Testis (tissue), 3 donors: ENCODE results near the gene ABL1. TPM values are rescaled to one million over a fixed set of nuclear protein-coding genes. Genes with fewer than 3 reads are reported as not detected.

Source experiments
- DNase-seq: peaks from one replicate; pipeline ENCODE4 v3.0.0-alpha.2; 2019
- H3K27ac ChIP-seq, 2 donors: fragments of 200-600 bp; sonication (generic); one replicate each; pipeline ENCODE4 v1.5.1; 2019
- H3K27me3 ChIP-seq: fragments of 200-600 bp; sonication (generic); one replicate; pipeline ENCODE4 v1.5.1; 2019
- H3K36me3 ChIP-seq: fragments of 200-600 bp; sonication (generic); one replicate; pipeline ENCODE4 v1.5.1; 2017; ENCODE audit warnings: low read depth; ENCODE audit errors: missing control alignments
- H3K4me1 ChIP-seq: fragments of 200-600 bp; sonication (generic); one replicate; pipeline ENCODE4 v1.5.1; 2019
- H3K4me3 ChIP-seq, 2 donors: fragments of 200-600 bp; sonication (generic); one replicate each; pipeline ENCODE4 v1.5.1; 2017 to 2019
- H3K9me3 ChIP-seq: fragments of 200-600 bp; sonication (generic); one replicate; pipeline ENCODE4 v1.5.1; 2017
- POLR2A ChIP-seq: fragments of 450-650 bp; IDR thresholded peaks from one replicate; pipeline ENCODE4 v1.6.1; 2017; ENCODE audit warnings: antibody characterized with exemption, mild to moderate bottlenecking, moderate library complexity
- WGBS, 2 donors: methylation state at CpG; one replicate each; pipeline ENCODE4 v1.1.5; 2018; 5-methylcytosine and 5-hydroxymethylcytosine counted together
- intact Hi-C: fragments of 100-400 bp; cut with DNase I; formaldehyde crosslinking; loops from one replicate; pipeline ENCODE4 v1.15.1; 2023; ENCODE audit warnings: low total_unique reads
- polyA plus RNA-seq: library from polyadenylated mRNA; stranded (reverse); fragments of 350-450 nt; fragmentation: Illumina TruSeq; extraction: RNeasy Lipid Tissue Mini Kit (QIAGEN cat#74804); gene quantifications from one replicate; pipeline ENCODE4 v1.2.3, GENCODE V29; 2014; ENCODE audit warnings: low read depth, low replicate concordance; ENCODE audit not compliant: insufficient read depth
- total RNA-seq, 2 donors: library from RNA; depleted of rRNA; stranded (reverse); fragments of >200 nt; gene quantifications; one replicate each; pipeline ENCODE4 v1.2.3, GENCODE V29; 2016
- TF ChIP-seq, protein P1 (sequence below), 3 experiments: fragments of 450-650 bp in 2 of 3; fragments of 200-600 bp in 1 of 3; sonication (generic) in 1 of 3; IDR thresholded peaks; one replicate each; pipeline ENCODE4 v1.5.1; 2016 to 2019; ENCODE audit warnings: antibody characterized with exemption in 3 of 3, mild to moderate bottlenecking in 2 of 3, moderate library complexity in 1 of 3

ABL1 gene
- total and polyA plus RNA-seq, 3 donors from 2014 or later = 51.0 to 65.9 (median 57.2) TPM

DNA sequence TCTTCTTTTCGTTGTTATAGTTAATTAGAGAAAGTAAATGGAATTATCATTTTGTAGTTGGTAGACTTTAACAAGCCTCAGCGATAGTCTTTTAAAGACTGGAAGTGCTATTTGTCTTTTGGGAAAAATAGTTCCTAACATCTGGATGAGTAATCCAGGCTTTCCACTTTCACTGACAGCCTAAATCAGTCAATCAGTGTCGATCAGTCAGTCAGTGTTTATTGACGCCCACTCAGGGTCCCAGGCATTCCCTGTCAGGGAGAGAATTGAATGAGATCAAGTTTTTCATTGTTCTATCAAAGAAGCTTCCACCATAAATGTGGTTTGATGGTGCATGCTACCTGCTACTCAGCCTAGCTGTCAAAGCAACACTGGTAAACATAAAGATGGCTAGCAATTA lies 2.6 kb downstream of the ABL1 start:
- Histone ChIP-seq H3K27ac (no peak overlapping the region), H3K36me3 (no peaks in the 10 kb centered on the region), H3K27me3 (no peaks in the 10 kb centered on the region), H3K4me1 (peaks cover 40% of the 10 kb centered on the region), H3K9me3 (no peaks in the 10 kb centered on the region), H3K4me3 (no peak overlapping the region)
- TF ChIP-seq, protein P1, sequence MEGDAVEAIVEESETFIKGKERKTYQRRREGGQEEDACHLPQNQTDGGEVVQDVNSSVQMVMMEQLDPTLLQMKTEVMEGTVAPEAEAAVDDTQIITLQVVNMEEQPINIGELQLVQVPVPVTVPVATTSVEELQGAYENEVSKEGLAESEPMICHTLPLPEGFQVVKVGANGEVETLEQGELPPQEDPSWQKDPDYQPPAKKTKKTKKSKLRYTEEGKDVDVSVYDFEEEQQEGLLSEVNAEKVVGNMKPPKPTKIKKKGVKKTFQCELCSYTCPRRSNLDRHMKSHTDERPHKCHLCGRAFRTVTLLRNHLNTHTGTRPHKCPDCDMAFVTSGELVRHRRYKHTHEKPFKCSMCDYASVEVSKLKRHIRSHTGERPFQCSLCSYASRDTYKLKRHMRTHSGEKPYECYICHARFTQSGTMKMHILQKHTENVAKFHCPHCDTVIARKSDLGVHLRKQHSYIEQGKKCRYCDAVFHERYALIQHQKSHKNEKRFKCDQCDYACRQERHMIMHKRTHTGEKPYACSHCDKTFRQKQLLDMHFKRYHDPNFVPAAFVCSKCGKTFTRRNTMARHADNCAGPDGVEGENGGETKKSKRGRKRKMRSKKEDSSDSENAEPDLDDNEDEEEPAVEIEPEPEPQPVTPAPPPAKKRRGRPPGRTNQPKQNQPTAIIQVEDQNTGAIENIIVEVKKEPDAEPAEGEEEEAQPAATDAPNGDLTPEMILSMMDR (IDR thresholded peaks at IDR 0.05) = no peak
- DNase-seq = no peak
- intact Hi-C loops = no loop called here
- WGBS, 2 donors = 33 to 54% methylated on average over 4 of the region's 4 CpGs

DNA sequence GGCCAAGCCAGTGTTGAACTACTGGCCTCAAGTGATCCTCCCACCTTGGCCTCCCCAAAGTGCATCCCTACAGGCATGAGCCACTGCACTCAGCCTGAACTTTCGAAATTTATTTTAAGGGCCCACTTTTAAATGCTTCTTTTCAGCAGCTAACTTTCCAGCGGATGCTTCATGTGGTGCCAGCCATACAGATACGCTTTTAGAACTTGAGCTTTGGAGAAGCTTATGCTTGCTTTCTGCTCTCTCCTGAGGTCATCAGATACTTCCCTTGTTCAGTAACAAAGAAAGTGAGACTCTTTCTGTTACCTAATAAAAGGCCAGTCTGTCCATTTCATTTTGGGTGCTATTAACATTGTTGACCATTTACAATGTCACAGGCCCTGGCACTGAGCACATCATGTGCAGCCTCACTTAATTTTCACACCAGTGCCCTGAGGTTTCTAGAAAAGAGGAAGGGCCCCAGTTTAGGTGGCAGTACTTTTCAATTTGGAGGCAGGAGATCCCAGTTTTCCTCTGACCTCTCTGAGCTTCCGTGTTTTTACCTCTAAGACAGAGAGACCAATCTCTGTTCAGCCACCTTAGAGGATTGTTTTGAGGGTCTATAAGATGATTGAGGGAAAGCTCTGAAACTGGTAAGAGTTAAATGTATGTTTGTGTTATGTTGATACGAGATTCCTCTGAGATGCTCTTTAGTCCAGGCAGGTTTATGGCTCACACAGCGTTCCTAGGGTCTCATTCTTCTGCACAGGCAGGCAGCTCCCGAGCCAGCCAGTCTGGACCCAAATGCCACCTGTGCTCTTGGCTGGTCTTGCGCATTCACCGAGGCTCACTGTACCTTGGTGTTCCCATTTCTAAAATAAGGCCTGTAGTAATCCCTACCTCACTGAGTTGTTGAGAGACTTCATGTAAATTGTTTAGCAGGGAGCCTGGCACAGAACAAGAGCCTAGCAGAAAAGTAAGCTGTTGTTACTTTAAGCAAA lies 4.4 kb downstream of the ABL1 start:
- WGBS, 2 donors = 60 to 71% methylated on average over 8 to 9 of the region's 9 CpGs
- intact Hi-C loops = no loop called here
- Histone ChIP-seq H3K27me3 (no peaks in the 10 kb centered on the region), H3K27ac (no peak overlapping the region), H3K4me3 (no peak overlapping the region), H3K4me1 (peaks cover 36% of the 10 kb centered on the region), H3K36me3 (no peaks in the 10 kb centered on the region), H3K9me3 (no peaks in the 10 kb centered on the region)
- TF ChIP-seq, protein P1 (IDR thresholded peaks at IDR 0.05) = no peak
- TF ChIP-seq POLR2A = no peak
- no peak for DNase-seq

GRCh38 chr9:130842545-130842944 lies 7.5 kb downstream of the ABL1 start:
- peaks cover 52% of the 10 kb centered on the region for H3K4me1 ChIP-seq
- no peak for TF ChIP-seq POLR2A
- TF ChIP-seq, protein P1 (IDR thresholded peaks at IDR 0.05) = no peak
- H3K9me3 ChIP-seq = no peaks in the 10 kb centered on the region
- no peaks in the 10 kb centered on the region for H3K27me3 ChIP-seq
- no peak overlapping the region for H3K4me3 ChIP-seq
- 84 to 90% methylated on average over 4 of the region's 4 CpGs for WGBS, 2 donors
- intact Hi-C loops = no loop called here
- DNase-seq = no peak
- no peak overlapping the region for H3K27ac ChIP-seq
- H3K36me3 ChIP-seq = no peaks in the 10 kb centered on the region

GRCh38 chr9:130843049-130843908 lies 8.2 kb downstream of the ABL1 start:
- Histone ChIP-seq H3K27me3 (no peaks in the 10 kb centered on the region), H3K27ac (peak overlapping the region in 1 of 2 donors; percentile 39), H3K36me3 (no peaks in the 10 kb centered on the region), H3K4me1 (peaks cover 52% of the 10 kb centered on the region), H3K4me3 (no peak overlapping the region), H3K9me3 (no peaks in the 10 kb centered on the region)
- WGBS, 2 donors = 73 to 79% methylated on average over 9 of the region's 9 CpGs
- intact Hi-C loops = no loop called here
- no peak for DNase-seq
- TF ChIP-seq POLR2A = no peak
- TF ChIP-seq, protein P1 (IDR thresholded peaks at IDR 0.05) = no peak
